Anterior cingulate cortex (tissue), 58 donors: ENCODE results near the gene CLDN6.

Experiments used
- DNase-seq, 58 donors: peaks; one replicate each; lab custom pipeline; 2025; lab: John Stamatoyannopoulos, UW

The CLDN6 gene

GRCh38 chr16:2975161-2975795 lies 42.7 kb downstream of the CLDN6 start:
- DNase-seq: no peak

- DNase-seq: no peak
These were observed 43.5 kb downstream of the CLDN6 start for GRCh38 chr16:2974319-2975056.

DNA sequence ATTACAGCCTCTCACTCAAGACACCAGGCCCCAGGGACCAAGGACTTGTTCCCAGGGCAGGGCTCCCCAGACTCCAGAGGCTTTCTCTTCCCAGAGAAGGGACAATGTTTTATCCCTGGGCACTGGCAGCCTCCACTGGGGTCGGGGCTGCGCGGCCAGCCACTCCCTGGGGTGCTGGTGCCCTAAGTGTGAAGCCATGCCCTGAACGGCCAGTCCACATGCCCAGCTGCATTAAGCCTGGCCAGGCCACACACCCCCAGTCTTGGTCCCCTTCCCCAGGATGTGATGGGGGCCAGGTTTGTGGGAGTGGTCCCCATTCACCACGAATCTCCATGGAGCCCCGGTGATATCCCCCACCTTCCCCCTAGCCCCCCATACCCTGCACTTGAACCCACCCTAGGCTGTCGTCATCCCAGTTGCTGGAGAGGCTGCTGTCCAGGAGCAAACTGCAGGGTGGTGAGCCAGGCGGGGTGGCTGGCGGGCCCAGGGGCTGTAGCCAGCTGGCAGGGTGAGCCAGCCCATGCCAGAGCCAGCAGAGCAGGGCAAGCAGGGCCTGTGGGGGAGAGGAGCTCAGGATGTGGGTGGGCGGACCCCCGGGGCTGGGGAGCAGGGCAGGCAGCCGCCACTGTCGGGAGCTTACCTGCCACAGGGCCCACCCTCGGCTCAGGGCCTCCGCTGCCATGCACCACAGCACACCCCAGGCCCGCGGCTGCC lies 44.2 kb downstream of the CLDN6 start:
- DNase-seq: peak in 17 of 58 donors; percentile 13 to 75 (median 32)

DNA sequence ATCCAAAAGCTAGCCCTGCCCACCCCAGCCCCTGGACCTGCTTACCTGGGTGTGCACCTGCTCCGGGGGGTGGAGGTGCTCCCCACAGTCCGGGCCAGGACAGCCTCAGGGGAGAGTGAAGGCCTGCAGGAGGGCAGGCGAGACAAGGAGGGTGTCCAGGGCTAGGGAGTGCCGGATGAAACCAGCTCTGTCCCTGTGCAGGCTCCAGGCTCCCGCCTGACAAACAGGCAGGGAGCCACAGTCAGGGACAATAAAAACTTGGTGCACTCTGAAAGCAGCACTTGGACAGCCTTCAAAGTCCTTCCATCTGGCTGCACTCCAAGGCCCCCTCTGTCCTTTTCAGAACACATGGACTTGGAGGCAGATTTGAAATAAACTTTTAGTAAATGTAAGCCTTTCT lies 44.9 kb downstream of the CLDN6 start:
- DNase-seq: peak in 43 of 58 donors; percentile 13 to 81 (median 46)

GRCh38 chr16:2971985-2972784 lies 45.8 kb downstream of the CLDN6 start:
- peak in 4 of 58 donors; percentile 12 to 21 (median 18) for DNase-seq

GRCh38 chr16:2971134-2971984 lies 46.6 kb downstream of the CLDN6 start:
- DNase-seq: no peak

GRCh38 chr16:2970563-2970962 lies 47.4 kb downstream of the CLDN6 start:
- DNase-seq: no peak

- DNase-seq: peak in 46 of 58 donors; percentile 27 to 83 (median 65)
These were observed 48.1 kb downstream of the CLDN6 start for GRCh38 chr16:2969545-2970521.

DNA sequence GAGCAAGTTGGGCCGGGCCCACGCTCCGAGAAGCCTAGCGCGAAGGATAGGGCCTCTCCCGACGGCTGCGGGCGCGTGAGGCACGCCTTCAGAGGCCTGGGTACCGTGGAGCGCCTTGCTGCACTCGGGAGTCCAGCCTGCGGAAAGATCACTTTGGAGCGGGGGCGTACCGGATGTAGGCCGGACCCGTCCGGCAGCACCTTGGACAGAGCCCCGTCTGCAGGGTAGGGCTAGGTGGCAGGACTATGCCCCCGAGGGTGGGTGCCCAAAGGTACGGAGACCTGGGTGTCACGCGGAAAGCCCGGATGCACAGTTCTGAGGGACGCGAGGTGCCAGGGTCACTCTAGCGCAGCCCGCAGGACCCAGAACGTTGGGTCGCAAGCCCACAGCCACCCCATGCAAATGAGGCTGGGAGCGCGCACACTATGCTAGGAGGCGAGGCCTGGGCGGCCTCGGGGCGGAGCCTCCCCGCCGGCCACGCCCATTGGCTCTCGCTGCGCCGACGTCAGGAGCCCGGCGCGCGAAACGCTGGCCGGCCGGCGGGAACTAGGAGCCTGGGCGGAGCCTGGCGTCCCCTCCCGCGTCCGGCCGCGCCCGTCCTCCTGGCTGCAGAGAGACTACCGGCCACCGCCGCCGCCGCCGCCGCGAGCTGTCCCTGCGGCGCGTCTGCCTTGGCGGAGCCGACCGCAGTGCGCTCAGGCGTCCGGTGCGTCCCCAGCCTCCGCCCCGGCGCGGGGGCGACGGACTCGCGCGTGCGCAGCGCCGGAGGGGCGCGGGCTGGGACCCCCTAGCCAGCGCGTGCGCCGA lies 49.0 kb downstream of the CLDN6 start, which contains the start of gene PAQR4:
TSS of gene PAQR4 (plus strand) at position 611 of the 807 bp plus-strand sequence. CDS start 327 bp downstream, outside the sequence.
- DNase-seq: peak in 57 of 58 donors; percentile 23 to 88 (median 78)

GRCh38 chr16:2968368-2968737 lies 49.6 kb downstream of the CLDN6 start:
- DNase-seq: no peak

- no peak for DNase-seq
These were observed 50.2 kb downstream of the CLDN6 start for GRCh38 chr16:2967721-2968161.

DNA sequence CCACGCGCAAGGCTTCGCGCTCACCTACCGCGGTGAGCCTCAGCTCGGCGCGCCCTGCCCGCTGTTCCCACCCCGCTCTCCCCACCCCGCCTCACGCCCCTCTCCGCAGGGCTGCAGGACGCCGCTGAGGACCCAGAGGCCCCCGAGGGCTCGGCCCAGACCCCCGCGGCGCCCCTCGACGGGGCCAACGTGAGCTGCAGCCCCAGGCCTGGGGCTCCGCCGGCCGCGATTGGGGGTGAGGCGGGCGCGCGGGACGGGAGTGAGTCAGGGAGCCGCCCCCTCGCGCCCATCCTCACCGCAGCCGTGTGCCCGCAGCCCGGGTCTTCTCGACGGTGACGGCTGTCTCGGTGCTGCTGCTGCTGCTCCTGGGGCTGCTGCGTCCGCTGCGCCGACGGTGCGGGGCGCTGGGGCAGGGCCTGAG lies 50.8 kb downstream of the CLDN6 start:
- DNase-seq: no peak

- DNase-seq: no peak
These were observed 51.2 kb downstream of the CLDN6 start for GRCh38 chr16:2966808-2967191.

- no peak for DNase-seq
These were observed 51.8 kb downstream of the CLDN6 start for GRCh38 chr16:2966043-2966807.
